Left renal cortex interstitium (tissue), 4 donors: ENCODE results near the gene SLC13A4. TPM values are rescaled to one million over a fixed set of nuclear protein-coding genes. Genes with fewer than 3 reads are reported as not detected.
"Not testable (repeated sequence)": the region's sequence is repeated elsewhere in the genome, so short reads cannot be mapped to it uniquely, and the experiment has no call there.

Experiments
- DNase-seq, 4 donors: peaks; one replicate each; pipeline ENCODE4 v3.0.0-alpha.2; 2013; ENCODE audit warnings: low read depth in 4 of 4, low spot score in 2 of 4, missing footprints in 1 of 4
- polyA plus RNA-seq, 4 donors: library from polyadenylated mRNA; unstranded; fragments of 120-200 nt; gene quantifications; one replicate each; pipeline ENCODE4 v1.2.1, GENCODE V29; 2013; ENCODE audit not compliant: insufficient read length in 4 of 4

SLC13A4 gene
- polyA plus RNA-seq, 4 donors: 0.71 to 7.2 (median 3.6) TPM

DNA sequence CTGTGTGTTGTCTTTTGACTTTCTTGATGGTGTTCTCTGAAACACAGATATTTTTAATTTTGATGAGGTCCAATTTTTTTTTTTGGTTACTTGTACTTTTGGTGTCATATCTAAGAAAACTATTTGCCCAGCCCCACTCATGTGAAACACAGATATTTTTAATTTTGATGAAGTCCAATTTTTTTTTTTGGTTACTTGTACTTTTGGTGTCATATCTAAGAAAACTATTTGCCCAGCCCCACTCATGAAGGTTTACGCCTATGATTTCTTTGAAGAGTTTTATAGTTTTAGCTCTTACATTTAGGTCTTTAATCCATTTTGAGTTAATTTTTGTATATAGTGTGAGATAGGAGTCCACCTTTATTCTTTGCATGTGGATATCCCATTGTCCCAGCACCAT lies 60.4 kb downstream of the SLC13A4 start:
- DNase-seq: not testable (repeated sequence)

DNA sequence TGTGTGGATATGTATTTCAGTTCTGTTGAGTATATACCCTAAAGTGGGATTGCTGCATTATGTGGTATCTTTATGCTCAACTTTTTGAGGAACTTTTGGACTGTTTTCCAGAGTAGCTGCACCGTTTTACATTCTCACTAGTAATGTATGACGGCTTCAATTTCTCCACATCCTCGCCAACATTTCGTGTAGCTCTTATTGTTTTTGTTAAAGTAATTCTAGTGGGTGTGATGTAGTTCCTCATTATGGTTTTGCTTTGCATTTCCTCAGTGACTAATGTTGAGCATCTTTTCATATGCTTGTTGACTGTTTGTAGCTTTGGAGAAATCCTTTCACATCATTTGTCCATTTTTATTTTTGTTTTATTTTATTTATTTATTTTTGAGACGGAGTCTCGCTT lies 61.1 kb downstream of the SLC13A4 start:
- DNase-seq: no peak

DNA sequence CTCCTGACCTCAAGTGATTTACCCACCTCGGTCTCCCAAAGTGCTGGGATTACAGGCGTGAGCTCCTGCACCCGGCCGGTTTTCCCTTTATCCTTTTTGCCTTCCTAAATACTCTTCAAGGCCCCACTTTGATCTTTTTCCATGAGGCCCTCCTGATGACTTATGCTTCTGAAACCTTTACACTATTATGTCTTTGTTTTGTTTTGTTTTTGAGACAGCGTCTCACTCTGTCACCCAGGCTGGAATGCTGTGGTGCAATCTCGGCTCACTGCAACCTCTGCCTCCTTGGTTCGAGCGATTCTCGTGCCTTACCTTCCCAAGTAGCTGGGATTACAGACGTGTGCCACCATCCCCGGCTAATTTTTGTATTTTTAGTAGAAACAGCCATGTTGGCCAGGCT lies 61.8 kb downstream of the SLC13A4 start:
- DNase-seq: no peak

DNA sequence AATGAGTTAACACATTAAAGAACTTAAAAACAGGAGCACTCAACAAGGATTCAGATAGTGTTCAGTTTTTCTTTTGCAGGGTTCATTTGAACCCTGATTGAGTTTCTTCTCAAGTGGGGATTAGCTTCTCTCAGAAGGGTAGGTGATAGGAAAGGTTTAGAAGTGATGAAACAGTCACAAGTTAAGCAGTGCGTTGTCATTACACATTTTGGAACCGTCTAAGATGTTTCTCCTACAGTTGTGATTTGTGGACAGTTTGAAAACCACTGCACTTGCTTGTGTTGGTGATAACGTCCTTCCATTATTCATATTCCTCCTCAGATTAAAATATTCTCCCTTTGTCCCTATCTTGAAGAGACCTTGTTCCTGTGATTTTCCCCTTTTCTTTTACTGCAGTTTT lies 62.9 kb downstream of the SLC13A4 start:
- DNase-seq: no peak

DNA sequence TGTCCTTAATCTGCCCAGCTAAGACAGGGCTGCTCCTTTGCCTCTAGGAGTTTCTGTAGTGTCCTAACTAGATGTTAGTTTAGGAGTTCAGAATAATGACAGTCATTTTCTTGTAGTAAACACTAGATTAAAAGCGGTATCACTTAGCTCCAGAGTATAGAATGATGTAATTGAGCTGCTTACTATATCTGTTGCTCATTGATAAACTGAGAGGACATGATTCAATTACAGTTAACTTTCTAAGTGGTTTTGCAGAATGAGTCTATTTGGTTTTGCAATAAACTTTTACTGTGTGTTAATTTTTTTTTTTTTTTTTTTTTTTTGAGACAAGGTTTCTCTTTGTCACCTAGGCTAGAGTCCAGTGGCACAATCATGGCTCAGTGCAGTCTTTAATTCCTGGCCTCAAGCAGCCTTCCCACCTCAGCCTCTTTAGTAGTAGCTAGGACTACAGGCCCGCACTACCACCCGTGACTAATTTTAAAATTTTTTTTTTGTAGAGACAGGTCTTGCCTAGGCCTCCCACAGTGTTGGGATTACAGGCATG lies 63.9 kb downstream of the SLC13A4 start:
- no peak for DNase-seq

DNA sequence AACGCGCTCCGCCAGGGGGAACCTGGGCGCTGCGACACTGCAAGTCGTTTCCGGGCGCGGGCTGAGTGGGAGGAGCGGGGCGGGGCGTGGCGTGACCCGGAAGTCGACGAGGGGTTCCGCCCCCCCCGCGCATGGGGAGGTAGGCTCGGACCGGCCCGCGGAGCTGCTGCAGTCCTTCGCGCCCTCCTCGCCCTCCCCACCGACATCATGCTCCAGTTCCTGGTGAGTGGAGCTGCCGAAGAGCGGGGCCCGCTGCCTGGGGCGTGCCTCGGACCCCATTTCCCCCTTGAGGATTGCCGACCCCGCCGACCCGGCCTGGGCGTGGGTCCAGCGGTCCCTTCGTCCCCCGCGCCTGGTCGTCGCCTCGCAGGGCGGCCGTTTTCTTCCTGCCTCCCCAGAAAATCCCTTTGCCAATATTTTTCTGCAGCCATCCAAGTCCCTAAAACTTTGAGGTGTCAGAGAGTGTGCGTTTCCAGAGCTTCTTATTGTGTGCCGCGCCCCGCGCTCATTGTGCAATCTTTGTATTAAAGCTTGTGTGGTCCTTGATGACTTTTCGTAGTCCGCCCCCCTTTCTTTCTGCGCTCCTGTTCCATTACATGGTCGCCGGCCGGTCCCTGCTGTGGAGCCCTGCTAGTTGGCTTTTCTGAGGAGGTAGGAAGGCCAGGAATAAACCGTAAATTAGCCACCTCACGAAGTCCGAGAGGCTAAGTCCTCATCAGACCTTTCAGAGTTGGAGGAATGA lies 65.4 kb downstream of the SLC13A4 start, which contains the start of gene STMP1:
Gene STMP1 (plus strand): TSS at position 142 of the 742 bp plus-strand sequence.
- DNase-seq: peak; percentile 76 to 87 (median 86)

DNA sequence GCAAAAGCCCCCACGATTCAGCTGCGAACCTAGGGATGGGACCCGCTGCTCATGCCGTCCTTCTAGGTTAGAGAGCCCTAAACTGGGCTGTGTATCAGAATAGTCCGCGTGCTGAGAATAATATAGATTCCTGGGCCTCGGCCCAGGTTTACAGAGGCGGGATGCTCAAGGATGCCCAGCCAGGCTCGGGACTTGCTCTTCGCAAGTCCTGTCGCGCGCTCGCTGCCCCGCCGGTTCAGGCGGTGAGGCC lies 65.9 kb downstream of the SLC13A4 start:
- DNase-seq: no peak

DNA sequence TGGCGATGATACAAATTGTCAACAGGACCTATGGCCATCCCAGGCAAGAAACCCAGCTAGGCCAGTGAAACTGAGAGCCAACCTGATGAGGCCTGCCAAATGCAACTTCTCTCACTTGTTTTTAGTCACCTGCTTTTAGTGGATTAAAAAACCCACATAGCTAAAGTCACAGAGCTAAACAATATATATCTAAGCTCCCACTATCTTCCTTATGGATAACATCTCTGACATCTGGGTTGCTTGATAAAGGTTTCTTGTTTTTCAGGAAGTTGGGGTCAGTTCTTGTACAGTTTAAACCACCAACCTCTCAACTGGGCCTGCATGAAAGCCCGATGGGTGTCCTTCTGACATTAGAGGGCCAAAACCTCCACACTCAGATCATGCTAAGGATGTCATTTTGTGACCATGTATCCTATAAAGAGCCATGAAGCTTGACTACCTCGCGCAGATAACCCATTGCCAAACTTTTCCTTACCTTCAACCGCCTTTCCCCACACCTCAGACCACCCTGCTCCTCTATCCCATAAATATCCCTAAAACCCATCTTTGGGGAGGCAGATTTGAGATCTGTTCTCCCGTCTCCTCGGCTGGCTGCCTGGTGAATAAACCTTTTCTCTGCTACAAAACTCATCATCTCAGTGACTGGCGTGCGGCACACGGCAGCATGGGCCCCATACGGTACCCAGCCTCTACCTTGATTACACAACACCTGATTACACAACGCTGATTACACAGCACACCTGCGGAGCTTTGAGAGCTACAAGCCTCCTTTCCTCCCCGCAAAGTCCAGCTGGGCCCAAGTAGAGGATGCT lies 66.5 kb downstream of the SLC13A4 start:
- no peak for DNase-seq

DNA sequence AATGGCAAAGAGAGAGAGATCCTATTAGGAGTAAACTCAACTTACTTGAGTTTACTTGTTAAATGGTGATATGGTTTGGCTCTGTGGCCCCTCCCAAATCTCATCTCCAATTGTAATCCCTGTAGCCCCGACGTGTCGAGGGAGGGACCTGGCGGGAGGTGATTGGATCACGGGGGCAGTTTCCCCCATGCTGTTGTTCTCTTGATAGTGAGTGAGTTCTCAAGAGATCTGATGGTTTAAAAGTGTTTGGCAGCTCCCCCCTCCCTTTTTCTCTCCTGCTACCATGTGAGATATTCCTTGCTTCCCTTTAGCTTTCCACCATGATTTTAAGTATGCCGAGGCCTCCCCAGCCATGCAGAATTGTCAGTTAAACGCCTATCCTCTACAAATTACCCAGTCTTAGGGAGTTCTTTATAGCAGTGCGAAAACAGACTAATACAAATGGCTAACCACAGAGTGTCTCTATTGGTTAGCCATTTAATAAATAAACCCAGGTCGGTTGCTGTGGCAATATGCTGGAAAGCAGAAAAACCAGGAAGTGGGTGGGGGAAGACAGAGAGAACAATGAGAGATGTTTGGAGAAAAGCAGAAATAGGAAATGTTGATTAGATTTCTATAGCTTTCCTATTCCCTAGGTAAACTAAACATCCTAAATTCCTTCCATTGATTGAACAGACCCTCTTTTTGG lies 68.7 kb downstream of the SLC13A4 start:
- no peak for DNase-seq

DNA sequence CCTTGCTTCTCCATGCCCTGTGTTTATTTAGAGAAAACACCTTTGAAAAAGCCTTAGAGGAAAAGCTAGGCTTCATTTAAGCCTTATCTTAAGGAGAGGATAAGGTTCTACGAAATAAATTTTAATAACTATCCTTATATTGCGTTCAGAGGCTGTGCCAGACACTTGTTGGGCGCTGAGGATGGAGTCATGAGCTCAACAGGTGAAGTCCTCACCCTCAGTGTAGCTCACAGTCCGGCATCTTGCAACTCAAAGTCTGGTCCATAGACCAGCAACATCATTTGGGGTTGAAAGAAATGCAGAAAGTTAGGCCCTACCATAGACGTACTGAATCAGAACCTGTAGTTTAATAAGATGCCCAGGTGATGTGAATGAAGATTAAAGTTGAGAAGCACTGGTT lies 69.4 kb downstream of the SLC13A4 start:
- no peak for DNase-seq

DNA sequence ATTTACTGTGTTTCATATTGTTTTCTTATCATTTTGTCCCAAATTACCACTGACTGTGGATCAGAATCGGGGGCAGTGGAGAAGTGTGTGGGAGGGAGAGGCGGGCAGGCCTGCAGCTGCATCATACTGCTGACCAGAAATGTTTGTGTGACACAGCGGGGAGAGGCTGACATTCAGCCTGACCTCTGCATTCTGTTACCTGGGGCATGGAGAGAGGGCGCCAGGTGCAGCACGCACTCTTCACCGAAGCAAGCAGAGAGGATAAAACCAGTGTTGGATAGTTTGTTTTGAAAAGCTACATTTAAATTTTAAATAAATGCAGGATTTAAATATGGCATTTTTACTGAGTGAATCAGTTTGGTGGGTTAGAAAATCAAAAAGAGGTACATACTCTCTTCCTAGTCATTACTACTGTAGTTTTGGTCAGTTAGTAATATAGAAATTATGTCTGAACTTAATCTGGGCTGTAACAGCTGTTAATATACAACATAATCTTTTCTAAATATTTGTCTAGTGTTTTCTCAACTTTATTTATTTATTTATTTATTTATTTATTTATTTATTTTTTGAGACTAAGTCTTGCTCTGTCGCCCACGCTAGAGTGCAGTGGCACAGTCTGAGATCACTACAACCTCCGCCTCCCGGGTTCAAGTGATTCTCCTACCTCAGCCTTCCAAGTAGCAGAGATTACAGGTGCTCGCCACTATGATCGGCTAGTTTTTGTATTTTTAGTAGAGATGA lies 74.5 kb downstream of the SLC13A4 start:
- no peak for DNase-seq

DNA sequence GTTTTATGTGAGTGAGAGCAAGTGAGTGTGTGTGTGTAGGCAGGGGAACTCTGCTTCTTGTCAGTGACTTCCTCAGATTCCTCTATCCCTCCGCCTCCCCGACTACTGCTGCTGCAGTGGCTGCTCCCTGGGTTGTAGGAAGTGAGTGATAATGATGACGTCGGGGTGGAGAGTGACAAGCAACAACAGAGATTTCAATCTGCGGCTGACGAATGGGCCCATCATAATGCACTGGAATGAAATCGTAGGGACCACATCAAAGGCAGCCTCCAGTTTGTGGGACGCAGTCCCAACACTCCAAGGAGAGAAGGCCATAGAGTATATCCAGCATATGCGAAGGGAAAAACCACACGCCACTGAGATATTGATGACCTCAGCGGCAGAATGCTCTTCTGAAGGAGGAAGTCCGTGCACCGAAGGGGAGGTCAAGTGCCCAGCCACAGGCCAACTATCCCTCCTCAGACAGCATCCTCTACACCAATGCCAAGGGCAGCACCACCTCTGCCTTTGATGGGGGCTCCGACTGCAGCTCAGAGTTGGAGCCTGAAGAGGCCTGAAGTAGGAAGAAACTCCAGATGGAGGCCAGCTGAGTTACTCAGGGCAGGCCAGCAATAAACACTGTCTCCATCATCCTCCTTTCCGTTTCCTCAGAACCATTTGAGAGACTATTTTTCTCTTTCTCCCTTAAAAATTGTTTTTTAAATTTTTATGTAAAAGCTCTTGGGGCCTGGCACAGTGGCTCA lies 77.0 kb downstream of the SLC13A4 start:
- DNase-seq: no peak

DNA sequence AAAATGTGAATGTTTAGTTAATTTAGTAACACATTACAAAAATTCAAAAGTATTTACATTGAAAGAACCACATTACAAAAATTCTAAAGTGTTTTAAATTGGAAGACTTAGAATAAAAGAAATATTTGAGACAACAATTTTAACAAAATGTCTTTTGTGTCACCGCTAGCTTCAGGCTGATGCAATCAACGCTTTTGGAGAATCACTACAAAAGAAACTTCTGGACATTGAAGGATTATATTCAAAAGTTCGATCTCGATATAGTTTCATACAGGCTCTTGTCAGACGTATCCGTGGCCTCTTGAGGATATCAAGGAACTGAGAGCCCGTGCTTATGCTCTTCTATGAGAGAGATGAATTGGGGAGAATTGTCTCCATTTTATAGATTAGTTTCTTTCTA lies 79.8 kb downstream of the SLC13A4 start:
- DNase-seq: no peak

DNA sequence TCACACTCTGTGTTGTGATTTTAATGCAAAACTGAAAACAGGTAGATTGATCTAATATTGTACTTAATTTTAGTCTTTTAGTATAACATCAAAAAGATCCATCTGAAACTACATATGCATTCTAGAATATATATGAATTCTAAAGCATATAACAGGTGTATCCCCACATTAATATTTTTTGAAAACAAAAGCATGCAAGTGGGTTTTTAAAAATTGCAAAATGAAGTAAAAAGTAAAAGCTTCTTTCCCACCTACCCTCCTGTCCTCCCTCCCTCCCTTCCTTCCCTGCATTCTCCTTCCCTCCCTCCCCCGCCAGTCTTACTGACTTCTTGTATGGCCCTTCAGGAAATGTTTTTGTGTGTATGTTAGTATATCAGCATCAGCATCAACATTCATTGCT lies 80.2 kb downstream of the SLC13A4 start:
- DNase-seq: no peak

DNA sequence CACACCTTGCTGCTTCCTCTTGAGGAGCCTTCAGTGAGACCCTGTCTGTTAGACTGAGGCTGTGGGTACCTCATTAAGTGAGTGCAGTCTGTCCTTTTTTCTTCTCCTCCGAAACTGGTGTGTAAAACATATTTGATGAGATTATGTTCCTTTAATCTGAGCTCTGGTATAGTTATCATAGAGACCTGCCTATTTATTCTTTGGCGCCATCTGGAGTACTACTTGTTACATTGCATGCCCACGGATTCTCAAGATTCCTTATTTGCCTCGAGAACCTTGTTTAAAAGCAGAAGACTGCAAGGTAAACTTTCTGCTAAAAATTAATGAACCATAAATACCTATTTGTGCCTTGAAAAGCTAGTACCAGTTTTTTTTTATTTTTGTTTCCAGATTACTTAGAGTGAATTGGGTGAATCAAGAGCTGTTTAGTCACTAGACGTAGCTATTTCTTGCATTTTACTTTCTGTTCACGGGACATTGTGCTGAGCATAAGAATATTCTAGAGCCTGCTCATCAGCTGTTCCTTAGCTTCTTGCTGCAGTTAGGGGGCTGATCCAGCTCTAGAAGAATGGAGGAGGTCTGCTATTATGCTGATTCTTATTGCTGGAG lies 82.6 kb downstream of the SLC13A4 start:
- no peak for DNase-seq

DNA sequence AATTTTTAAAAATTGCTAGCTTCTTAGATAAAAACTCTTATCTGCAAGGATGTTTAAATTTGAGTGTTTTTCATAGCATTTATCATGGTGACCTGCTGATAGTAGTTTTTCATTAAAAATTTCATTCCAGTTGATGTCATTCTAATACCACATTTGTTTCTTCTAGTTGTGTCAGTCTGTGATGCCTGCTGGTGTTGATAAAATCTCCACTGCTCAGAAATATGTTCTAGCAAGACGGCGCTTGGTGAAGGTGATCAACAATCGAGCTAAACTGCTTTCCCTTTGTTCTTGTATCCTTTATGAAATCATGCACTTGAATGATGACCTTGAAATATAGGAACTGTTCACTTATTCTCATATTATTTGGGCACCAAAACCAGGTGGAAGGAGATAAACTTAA lies 83.3 kb downstream of the SLC13A4 start:
- DNase-seq: no peak

DNA sequence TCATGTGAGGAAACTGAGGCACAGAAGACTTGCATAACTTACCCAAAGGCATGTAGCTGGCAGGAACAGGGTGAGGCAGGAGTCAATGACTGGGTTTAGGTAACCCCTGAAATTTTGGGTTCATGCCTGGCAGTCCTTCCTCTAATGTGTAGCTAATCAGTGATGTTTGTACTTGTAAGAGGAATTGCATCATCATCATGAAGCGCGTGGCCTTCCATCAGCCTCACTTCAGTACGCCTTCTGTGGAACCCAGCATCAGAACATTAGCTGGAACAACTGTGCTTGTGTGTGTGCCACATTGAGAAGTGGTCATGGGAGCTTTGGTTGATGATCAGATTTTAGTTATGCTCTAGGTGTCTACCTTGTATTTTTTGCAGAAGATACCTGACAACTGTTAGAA lies 83.8 kb downstream of the SLC13A4 start:
- DNase-seq: no peak

DNA sequence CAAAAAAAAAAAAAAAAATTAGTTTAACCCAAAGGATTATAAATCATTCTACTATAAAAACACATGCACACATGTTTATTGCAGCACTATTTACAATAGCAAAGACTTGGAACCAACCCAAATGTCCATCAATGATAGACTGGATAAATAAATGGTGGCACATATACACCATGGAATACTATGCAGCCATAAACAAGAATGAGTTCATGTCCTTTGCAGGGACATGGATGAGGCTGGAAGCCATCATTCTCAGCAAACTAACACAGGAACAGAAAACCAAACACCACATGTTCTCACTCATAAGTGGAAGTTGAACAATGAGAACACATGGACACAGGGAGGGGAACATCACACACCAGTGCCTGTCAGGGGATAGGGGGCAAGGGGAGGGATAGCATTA lies 88.3 kb downstream of the SLC13A4 start:
- DNase-seq: not testable (repeated sequence)

DNA sequence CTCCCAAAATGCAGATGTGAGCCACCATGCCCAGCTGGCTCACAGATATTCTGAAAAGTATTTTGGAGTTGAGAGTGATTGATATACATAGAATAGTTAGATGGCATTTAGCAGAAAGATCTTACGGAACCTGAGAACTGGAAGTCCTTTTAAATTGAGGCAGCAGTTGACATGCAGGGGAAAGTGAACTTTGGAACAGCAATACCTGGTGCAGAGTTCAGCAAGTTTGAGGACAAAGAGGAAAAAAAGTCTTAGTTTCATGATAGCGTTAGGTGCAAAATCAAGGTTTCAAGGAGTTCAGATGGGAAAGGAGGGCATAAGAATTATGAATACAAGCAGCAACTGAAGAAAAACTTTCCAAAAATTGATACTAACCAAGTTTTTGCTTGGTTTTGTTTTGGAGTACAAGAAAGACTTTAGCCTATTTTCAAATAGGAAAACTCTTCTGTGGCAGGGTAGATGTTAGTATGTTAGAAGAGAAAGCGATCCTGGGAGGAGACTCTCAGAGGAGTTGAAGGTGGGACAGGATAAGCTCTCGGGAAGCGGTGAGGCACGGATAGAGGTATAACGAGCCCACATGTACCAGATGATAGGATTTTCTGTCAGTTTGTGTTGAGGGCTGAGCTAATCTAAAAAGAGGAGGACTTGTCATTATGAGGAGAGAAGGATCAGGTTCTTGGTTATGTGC lies 93.7 kb downstream of the SLC13A4 start:
- DNase-seq: no peak
